ENCODE data around the gene SAMD9. TPM values are rescaled to one million over a fixed set of nuclear protein-coding genes. Genes with fewer than 3 reads are reported as not detected.
A peak's percentile ranks its signal among the peaks of the same experiment; 100 is the strongest.
"Not testable (repeated sequence)": the region's sequence is repeated elsewhere in the genome, so short reads cannot be mapped to it uniquely, and the experiment has no call there.

The SAMD9 gene
- total and polyA plus RNA-seq, 5 donors from 2014 or later = 27.6 to 42.4 (median 30.1) TPM

DNA sequence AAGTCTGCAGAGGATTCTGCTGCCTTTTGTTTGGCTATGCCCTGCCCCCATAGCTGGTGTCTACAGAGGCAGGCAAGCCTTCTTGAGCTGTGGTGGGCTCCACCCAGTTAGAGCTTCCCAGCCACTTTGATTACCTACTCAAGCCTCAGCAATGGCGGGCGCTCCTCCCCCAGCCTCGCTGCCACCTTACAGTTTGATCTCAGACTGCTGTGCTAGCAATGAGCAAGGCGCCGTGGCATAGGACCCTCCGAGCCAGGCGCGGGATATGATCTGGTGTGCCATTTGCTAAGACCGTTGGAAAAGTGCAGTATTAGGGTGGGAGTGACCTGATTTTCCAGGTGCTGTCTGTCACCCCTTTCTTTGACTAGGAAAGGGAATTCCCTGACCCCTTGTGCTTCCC is 44.4 kb downstream of the SAMD9 start:
- not testable (repeated sequence) for H3K4me1 Mint-ChIP-seq; H3K4me3 ChIP-seq (ENCODE audit: low read depth, low read length); H3K36me3 ChIP-seq (ENCODE audit: control insufficient read depth, insufficient read depth, low read length); ATAC-seq (ENCODE audit: low read depth in 2 of 2); H3K9me3 ChIP-seq (ENCODE audit: control insufficient read depth in 2 of 2, low read length in 2 of 2); H3K27ac ChIP-seq (ENCODE audit: insufficient read depth, low read length, poor library complexity, severe bottlenecking); H3K27me3 ChIP-seq (ENCODE audit: control insufficient read depth, insufficient read depth, low read length); DNase-seq; H3K36me3 Mint-ChIP-seq; H3K27ac Mint-ChIP-seq; H3K4me1 ChIP-seq (ENCODE audit: control insufficient read depth, insufficient read depth, low read length, poor library complexity, severe bottlenecking); H3K4me3 Mint-ChIP-seq
- peaks cover 0 to 23% (median 4%) of the 10 kb centered on the region in 7 donors for H3K9me3 Mint-ChIP-seq
- H3K27me3 Mint-ChIP-seq = peaks cover 17% of the 10 kb centered on the region

DNA sequence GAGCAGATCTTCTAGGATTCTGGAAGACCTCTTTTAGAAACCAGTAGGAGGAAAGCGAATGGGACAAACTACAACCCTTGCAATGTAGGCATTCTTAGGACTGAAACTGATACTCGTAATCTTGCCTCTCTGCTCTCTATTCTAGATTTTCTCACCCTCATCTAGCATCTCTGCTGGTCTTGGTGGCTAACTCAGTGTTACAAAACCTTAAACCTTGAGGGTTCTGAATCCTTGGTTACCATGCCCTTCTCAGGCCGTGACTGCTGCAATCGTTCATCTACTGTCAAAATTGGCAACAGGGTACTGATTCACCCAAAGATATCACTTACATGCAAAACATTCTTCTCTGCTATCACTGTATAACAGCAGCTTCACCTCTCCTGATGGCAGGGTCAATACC is 55.2 kb downstream of the SAMD9 start:
- peaks cover 0 to 4% (median 2%) of the 10 kb centered on the region in 7 donors for H3K9me3 Mint-ChIP-seq
- H3K27me3 Mint-ChIP-seq = peaks cover 27% of the 10 kb centered on the region
- Histone ChIP-seq H3K9me3 (ENCODE audit: control insufficient read depth in 2 of 2, low read length in 2 of 2) (no peaks in the 10 kb centered on the region), H3K27ac (ENCODE audit: insufficient read depth, low read length, poor library complexity, severe bottlenecking) (no peak overlapping the region), H3K27me3 (ENCODE audit: control insufficient read depth, insufficient read depth, low read length) (peaks cover 2% of the 10 kb centered on the region), H3K4me1 (ENCODE audit: control insufficient read depth, insufficient read depth, low read length, poor library complexity, severe bottlenecking) (no peaks in the 10 kb centered on the region), H3K4me3 (ENCODE audit: low read depth, low read length) (no peak overlapping the region), H3K36me3 (ENCODE audit: control insufficient read depth, insufficient read depth, low read length) (no peaks in the 10 kb centered on the region)
- no peaks in the 10 kb centered on the region for H3K36me3 Mint-ChIP-seq
- DNase-seq (no peak), ATAC-seq (ENCODE audit: low read depth in 2 of 2) (no peak)
- H3K27ac Mint-ChIP-seq = no peak overlapping the region
- no peak overlapping the region for H3K4me3 Mint-ChIP-seq
- no peaks in the 10 kb centered on the region for H3K4me1 Mint-ChIP-seq

DNA sequence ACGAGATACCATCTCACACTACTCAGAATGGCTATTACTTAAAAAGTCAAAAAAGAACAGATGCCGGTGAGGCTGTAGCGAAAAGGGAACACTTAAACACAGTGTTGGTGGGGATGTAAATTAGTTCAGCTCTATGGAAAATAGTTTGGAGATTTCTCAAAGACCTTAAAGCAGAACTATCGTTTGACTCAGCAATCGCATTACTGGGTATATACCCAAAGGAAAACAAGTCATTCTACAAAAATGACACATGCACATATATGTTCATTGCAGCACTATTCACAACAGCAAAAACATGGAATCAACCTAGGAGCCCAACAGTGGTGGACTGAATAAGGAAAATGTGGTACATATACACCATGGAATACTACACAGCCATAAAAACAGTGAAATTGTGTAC is 56.9 kb downstream of the SAMD9 start:
- H3K27me3 Mint-ChIP-seq = peaks cover 23% of the 10 kb centered on the region
- no peaks in the 10 kb centered on the region for H3K36me3 Mint-ChIP-seq
- ATAC-seq (ENCODE audit: low read depth in 2 of 2) (no peak), DNase-seq (no peak)
- Histone ChIP-seq H3K27ac (ENCODE audit: insufficient read depth, low read length, poor library complexity, severe bottlenecking) (no peak overlapping the region), H3K27me3 (ENCODE audit: control insufficient read depth, insufficient read depth, low read length) (peaks cover 2% of the 10 kb centered on the region), H3K4me1 (ENCODE audit: control insufficient read depth, insufficient read depth, low read length, poor library complexity, severe bottlenecking) (no peaks in the 10 kb centered on the region), H3K36me3 (ENCODE audit: control insufficient read depth, insufficient read depth, low read length) (no peaks in the 10 kb centered on the region), H3K9me3 (ENCODE audit: control insufficient read depth in 2 of 2, low read length in 2 of 2) (no peaks in the 10 kb centered on the region), H3K4me3 (ENCODE audit: low read depth, low read length) (no peak overlapping the region)
- H3K4me3 Mint-ChIP-seq = no peak overlapping the region
- no peak overlapping the region for H3K27ac Mint-ChIP-seq
- no peaks in the 10 kb centered on the region for H3K4me1 Mint-ChIP-seq
- H3K9me3 Mint-ChIP-seq = peaks cover 0 to 3% (median 0%) of the 10 kb centered on the region in 7 donors

DNA sequence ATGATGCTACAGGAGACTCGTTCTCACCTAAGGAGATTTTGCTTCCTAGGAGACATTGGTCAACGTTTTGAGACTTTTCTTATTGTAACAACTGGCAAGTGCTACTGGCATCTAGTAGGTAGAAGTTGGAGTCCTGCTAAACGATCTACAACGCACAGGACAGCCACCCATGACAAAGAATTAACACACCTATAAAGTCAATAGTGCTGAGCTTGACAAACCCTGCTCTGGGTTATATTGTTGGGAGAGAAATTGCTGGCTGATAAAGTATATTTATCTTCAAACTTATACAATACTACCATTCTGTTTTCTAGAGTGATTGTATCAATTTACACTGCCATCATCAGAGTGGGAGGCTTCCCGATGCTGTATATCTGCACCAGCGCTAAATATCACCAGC is 57.8 kb downstream of the SAMD9 start:
- no peak for ATAC-seq (ENCODE audit: low read depth in 2 of 2)
- Mint-ChIP-seq H3K27me3 (peaks cover 19% of the 10 kb centered on the region), H3K9me3 (peaks cover 0 to 3% (median 0%) of the 10 kb centered on the region in 7 donors), H3K4me3 (no peak overlapping the region), H3K4me1 (no peaks in the 10 kb centered on the region), H3K36me3 (no peaks in the 10 kb centered on the region), H3K27ac (no peak overlapping the region)
- Histone ChIP-seq H3K4me3 (ENCODE audit: low read depth, low read length) (no peak overlapping the region), H3K9me3 (ENCODE audit: control insufficient read depth in 2 of 2, low read length in 2 of 2) (no peaks in the 10 kb centered on the region), H3K27ac (ENCODE audit: insufficient read depth, low read length, poor library complexity, severe bottlenecking) (no peak overlapping the region), H3K27me3 (ENCODE audit: control insufficient read depth, insufficient read depth, low read length) (peaks cover 2% of the 10 kb centered on the region), H3K36me3 (ENCODE audit: control insufficient read depth, insufficient read depth, low read length) (no peaks in the 10 kb centered on the region), H3K4me1 (ENCODE audit: control insufficient read depth, insufficient read depth, low read length, poor library complexity, severe bottlenecking) (no peaks in the 10 kb centered on the region)
- DNase-seq = no peak

DNA sequence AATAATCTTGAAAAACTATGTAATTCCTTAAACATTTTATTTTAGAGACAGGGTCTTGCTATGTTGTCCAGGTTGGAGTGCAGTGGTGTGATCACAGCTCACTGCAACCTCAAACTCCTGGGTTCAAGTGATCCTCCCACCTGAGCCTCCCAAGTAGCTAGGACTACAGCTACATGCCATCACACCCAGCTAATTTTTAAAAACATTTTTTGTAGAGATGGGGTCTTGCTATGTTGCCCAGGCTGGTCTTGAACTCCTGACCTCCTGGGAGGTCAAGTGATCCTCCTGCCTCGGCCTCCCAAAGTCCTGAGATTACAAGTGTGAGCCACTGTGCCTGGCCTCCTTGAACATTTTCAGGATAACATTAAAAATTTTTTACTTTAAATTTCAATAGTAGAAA is 61.2 kb downstream of the SAMD9 start:
- H3K27ac Mint-ChIP-seq = not testable (repeated sequence)

DNA sequence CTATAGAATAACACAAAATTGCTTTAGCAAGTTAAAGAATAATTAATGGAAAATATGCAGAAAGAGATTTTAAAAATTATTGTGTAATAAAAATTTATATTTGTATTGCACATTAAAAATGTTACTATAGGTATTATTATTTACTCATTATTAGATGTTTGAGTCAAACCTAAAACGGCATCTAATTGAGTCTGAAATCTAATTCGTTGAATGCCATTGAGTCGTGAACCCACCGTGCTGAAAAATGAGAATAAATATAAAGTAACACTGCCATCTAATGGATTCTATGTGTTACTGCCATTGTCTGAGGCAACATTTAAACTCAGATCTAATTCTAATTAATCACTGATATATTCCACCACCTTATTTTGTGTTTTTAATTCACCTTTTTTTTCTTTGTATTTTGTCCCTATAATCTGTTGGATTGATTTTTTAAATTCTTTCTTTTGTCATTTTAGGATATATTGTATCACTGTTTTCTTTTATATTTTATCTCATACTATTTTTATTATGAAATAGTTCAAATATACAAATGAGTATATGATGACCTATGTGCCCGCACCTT is 62.2 kb downstream of the SAMD9 start:
- Mint-ChIP-seq H3K27ac (no peak overlapping the region), H3K4me3 (no peak overlapping the region), H3K9me3 (no peaks in the 10 kb centered on the region), H3K4me1 (peaks cover 0 to 7% (median 1%) of the 10 kb centered on the region in 4 donors), H3K36me3 (no peaks in the 10 kb centered on the region), H3K27me3 (peaks cover 21% of the 10 kb centered on the region)
- H3K9me3 ChIP-seq (ENCODE audit: control insufficient read depth in 2 of 2, low read length in 2 of 2) = no peaks in the 10 kb centered on the region
- no peaks in the 10 kb centered on the region for H3K36me3 ChIP-seq (ENCODE audit: control insufficient read depth, insufficient read depth, low read length)
- H3K4me3 ChIP-seq (ENCODE audit: low read depth, low read length) = no peak overlapping the region
- no peak overlapping the region for H3K27ac ChIP-seq (ENCODE audit: insufficient read depth, low read length, poor library complexity, severe bottlenecking)
- DNase-seq (peak in 2 of 3 donors; percentile 51 to 65), ATAC-seq (ENCODE audit: low read depth in 2 of 2) (peak; percentile 58 to 71)
- H3K27me3 ChIP-seq (ENCODE audit: control insufficient read depth, insufficient read depth, low read length) = no peaks in the 10 kb centered on the region
- H3K4me1 ChIP-seq (ENCODE audit: control insufficient read depth, insufficient read depth, low read length, poor library complexity, severe bottlenecking) = no peaks in the 10 kb centered on the region

More for the DNA sequence above, 61.2 kb downstream of the SAMD9 start:
- not testable (repeated sequence) for H3K4me1 ChIP-seq (ENCODE audit: control insufficient read depth, insufficient read depth, low read length, poor library complexity, severe bottlenecking); H3K27ac ChIP-seq (ENCODE audit: insufficient read depth, low read length, poor library complexity, severe bottlenecking); H3K27me3 ChIP-seq (ENCODE audit: control insufficient read depth, insufficient read depth, low read length); H3K4me3 ChIP-seq (ENCODE audit: low read depth, low read length); H3K36me3 ChIP-seq (ENCODE audit: control insufficient read depth, insufficient read depth, low read length); ATAC-seq (ENCODE audit: low read depth in 2 of 2); H3K4me3 Mint-ChIP-seq; DNase-seq; H3K9me3 Mint-ChIP-seq; H3K36me3 Mint-ChIP-seq; H3K4me1 Mint-ChIP-seq; H3K9me3 ChIP-seq (ENCODE audit: control insufficient read depth in 2 of 2, low read length in 2 of 2)
- peaks cover 21% of the 10 kb centered on the region for H3K27me3 Mint-ChIP-seq

DNA sequence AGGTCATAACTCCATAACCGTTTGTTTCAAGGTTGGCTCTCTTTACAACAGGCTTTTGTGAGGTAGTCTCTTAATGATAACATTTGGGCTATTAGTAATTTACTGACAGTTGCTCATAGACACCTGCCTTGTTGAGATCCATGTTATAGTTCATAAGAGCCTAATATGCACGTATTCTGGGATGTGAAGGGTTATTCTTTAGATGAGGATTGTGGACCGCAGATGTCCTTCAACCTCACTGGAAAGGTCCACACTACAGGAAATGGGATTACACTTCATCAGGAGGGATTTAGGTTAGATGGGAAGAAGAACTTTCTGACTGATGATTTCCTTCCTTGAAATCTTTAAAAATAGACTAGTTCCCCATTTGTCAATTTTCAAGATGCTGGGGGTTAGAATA is 62.8 kb downstream of the SAMD9 start:
- Mint-ChIP-seq H3K9me3 (no peaks in the 10 kb centered on the region), H3K27me3 (peaks cover 21% of the 10 kb centered on the region), H3K4me3 (no peak overlapping the region), H3K36me3 (no peaks in the 10 kb centered on the region), H3K4me1 (peaks cover 0 to 7% (median 1%) of the 10 kb centered on the region in 4 donors), H3K27ac (no peak overlapping the region)
- Histone ChIP-seq H3K36me3 (ENCODE audit: control insufficient read depth, insufficient read depth, low read length) (no peaks in the 10 kb centered on the region), H3K27me3 (ENCODE audit: control insufficient read depth, insufficient read depth, low read length) (no peaks in the 10 kb centered on the region), H3K4me1 (ENCODE audit: control insufficient read depth, insufficient read depth, low read length, poor library complexity, severe bottlenecking) (no peaks in the 10 kb centered on the region), H3K9me3 (ENCODE audit: control insufficient read depth in 2 of 2, low read length in 2 of 2) (no peaks in the 10 kb centered on the region), H3K27ac (ENCODE audit: insufficient read depth, low read length, poor library complexity, severe bottlenecking) (no peak overlapping the region), H3K4me3 (ENCODE audit: low read depth, low read length) (no peak overlapping the region)
- ATAC-seq (ENCODE audit: low read depth in 2 of 2) = no peak
- DNase-seq = no peak
